SKM-1 treated with dmso at 0.1 percent for 144 hours (cell line): ENCODE data around the gene SPATA2L.

Experiments
- DNase-seq: peaks from one replicate; lab custom pipeline; 2025; ENCODE audit not compliant: unreplicated experiment; lab: John Stamatoyannopoulos, UW

The SPATA2L gene

GRCh38 chr16:89658221-89658879, 43.2 kb downstream of the SPATA2L start:
- no peak for DNase-seq

DNA sequence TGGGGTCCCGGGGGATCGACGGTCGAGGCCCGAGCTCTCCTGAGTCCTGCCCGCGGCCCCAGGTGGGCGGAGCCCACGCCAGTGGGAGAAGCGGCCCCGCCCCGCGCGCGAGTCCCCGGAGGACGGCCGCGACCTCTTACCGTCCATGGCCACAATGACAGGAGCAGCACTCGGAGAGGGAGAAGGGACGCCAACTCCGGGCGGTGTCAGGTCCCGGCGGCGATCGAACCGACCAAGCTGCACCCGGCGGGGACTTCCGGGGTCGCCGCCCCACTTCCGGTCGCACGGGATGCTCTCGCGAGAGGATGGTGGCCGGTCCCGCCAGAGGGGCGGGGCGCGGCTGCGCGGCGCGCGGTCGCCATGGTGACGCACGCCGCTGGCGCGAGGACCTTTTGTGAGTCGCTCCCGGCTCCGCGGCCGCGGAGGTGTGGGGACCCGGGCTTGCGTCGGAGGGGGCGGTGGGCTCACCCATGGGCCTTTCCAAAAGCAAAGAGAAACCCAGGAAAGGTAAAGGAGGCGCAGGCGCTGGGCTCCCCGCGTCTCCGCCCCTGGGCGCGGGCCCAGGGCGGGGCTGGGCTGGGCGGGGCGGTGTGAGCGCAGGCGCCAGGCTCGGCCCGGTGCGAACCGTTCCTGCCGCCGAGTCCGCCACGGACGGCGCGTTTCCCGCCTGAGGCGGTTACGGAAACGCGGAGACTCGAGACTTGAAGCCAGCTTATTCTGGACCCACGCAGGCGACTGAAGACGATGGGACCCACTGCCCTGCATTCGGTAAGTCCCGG, 43.9 kb downstream of the SPATA2L start, which contains the start of the genes CHMP1A and SPATA33:
Gene CHMP1A, minus strand, starts transcription at position 267 of the 779 bp plus-strand sequence. Its CDS starts 120 bp downstream, at position 147.
Gene SPATA33, plus strand, starts transcription at position 395 of the 779 bp plus-strand sequence. Its CDS starts 76 bp downstream, at position 471.
- peak; percentile 64 for DNase-seq

DNA sequence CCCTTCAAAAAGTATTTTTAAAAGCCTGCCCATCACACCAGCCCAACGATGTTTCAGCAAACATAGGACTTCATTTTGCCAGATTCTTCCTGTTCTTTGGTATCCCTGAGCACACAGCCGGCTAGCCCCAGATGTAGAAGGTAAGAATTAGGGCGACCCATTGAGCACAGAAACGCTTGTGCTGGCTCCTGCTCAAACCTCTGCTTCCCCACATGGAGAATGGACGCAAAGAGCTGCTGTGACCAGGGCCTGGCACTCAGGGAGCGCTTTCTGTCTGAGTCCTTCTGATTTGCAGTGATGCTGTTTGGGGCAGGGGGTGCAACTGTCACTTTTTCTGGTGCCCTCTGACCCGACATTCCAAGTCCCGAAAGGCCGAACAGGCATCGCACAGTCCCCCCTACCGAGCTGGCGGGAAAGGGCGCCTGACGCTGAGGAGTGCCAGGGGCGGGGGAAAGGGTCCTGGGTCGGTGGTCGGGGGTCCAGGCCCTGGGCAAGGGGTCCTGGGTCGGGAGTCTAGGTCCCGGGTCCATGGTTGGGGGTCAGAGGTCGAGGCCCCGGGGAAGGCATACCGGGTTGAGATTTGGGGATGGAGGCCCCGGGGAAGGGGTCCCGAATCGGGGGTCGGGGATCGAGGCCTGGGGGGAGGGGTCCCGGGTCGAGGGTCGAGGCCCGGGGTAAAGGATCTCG, 44.9 kb downstream of the SPATA2L start:
- DNase-seq, result no peak

DNA sequence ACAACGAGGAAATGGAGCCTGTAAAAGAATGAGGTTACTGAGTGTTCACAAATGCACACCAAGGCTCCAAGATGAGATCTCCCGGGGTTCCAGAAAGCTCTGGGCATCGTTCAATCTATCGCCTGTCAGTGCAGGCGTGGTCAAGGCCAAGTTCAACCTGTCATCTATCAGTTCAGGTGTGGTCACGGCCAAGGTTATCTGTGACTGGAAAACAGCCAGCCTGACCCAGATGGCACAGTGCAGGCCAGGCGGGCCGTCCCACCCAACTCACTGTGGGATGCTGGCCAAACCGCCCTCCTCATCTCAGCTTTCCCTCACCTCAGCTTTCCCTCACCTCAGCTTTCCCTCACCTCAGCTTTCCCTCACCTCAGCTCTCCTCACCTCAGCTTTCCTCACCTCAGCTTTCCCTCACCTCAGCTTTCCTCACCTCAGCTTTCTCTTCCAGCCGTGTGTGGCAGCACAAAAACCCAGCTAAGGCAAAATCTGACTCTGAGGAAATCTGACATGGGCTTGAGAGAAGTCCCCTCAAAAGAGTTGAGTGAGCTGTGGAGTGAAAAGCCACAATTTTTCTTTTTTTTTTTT, 46.4 kb downstream of the SPATA2L start:
- no peak for DNase-seq

- DNase-seq, result no peak
Measured at GRCh38 chr16:89653656-89654295, 47.7 kb downstream of the SPATA2L start.

DNA sequence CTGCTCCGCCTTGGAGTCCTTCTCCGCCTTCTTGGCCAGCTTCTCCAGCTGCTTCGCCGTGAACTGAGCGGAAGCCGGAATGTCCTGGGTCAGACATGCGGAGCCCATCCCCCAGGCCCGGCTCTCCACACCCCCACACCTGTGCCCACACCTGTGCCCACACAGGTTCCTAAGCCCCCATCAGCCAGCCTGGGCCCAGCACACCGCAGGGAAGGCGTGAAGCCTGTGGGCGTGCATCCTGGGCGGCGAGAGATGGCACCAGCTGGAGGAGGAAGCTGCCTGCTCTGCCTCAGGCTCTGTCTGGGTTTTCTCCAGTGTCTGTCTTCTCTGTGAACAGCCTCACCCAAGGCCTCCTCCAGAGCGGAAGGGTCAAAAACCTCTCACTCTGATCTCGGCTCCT, 49.9 kb downstream of the SPATA2L start:
- no peak for DNase-seq

DNA sequence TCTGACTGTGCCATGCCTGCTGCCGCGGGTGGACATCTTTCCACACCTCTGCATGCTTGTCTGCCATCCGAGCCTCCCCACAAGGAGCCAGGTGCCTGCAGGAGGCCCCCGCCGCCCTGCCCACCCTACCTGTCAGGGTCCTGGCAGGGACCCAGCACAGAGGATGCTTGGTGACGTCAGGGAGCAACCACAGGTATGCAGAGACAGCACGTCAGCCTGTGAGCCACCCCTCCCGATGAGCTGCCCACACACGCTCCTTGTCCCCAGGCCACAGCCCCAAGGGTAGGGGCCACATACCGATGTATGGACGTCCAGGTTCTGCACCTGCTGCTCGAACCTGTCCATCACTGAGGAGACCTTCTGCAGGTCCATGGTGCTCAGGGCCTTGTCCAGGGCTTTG, 54.6 kb downstream of the SPATA2L start:
- DNase-seq, result no peak
